A549 treated with Hydrocortisone at 1 μM for 4 hours (cell line): ENCODE measurements around the gene RAD54L2. TPM values are rescaled to one million over a fixed set of nuclear protein-coding genes. Genes with fewer than 3 reads are reported as not detected.

Source experiments
- total RNA-seq: library from RNA; stranded (reverse); fragments of 200-300 nt; extraction: Qiagen RNA extraction; gene quantifications from 5 replicates; pipeline ENCODE4 v1.2.3, GENCODE V29; 2022

RAD54L2 gene, protein sequence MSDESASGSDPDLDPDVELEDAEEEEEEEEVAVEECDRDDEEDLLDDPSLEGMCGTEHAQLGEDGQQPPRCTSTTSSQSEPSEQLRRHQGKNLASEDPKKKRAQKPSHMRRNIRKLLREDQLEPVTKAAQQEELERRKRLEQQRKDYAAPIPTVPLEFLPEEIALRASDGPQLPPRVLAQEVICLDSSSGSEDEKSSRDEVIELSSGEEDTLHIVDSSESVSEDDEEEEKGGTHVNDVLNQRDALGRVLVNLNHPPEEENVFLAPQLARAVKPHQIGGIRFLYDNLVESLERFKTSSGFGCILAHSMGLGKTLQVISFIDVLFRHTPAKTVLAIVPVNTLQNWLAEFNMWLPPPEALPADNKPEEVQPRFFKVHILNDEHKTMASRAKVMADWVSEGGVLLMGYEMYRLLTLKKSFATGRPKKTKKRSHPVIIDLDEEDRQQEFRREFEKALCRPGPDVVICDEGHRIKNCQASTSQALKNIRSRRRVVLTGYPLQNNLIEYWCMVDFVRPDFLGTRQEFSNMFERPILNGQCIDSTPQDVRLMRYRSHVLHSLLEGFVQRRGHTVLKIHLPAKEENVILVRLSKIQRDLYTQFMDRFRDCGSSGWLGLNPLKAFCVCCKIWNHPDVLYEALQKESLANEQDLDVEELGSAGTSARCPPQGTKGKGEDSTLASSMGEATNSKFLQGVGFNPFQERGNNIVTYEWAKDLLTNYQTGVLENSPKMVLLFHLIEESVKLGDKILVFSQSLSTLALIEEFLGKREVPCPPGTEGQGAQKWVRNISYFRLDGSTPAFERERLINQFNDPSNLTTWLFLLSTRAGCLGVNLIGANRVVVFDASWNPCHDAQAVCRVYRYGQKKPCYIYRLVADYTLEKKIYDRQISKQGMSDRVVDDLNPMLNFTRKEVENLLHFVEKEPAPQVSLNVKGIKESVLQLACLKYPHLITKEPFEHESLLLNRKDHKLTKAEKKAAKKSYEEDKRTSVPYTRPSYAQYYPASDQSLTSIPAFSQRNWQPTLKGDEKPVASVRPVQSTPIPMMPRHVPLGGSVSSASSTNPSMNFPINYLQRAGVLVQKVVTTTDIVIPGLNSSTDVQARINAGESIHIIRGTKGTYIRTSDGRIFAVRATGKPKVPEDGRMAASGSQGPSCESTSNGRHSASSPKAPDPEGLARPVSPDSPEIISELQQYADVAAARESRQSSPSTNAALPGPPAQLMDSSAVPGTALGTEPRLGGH (N-terminal part only)
- total RNA-seq, result 3.2 to 5.1 TPM (median 3.5 TPM) in 5 replicates

GRCh38 chr3:51538459-51539290 lies at the start of gene RAD54L2:
Gene RAD54L2, plus strand, starts transcription at chr3:51538719. Its CDS starts 51,702 bp downstream, at chr3:51590421.

Other genes starting within 250 kb of the RAD54L2 start
- gene MANF, start 153.4 kb upstream of the RAD54L2 start, total RNA-seq, result 94.5 to 117 TPM (median 105 TPM) in 5 replicates
- gene RBM15B, start 147.4 kb upstream of the RAD54L2 start, total RNA-seq, result 17.4 to 20.3 TPM (median 19.2 TPM) in 5 replicates
- 11.3 to 14.9 TPM (median 11.9 TPM) in 5 replicates for gene DCAF1, start 38.7 kb upstream of the RAD54L2 start, total RNA-seq
- gene TEX264, start 132.5 kb downstream of the RAD54L2 start, total RNA-seq, result 64.0 to 72.3 TPM (median 69.2 TPM) in 5 replicates
- 0.09 to 0.18 TPM (median 0.14 TPM) in 4 of 5 replicates, not detected in the other for gene GRM2, start 168.3 kb downstream of the RAD54L2 start, total RNA-seq
- not detected in 5 replicates for gene IQCF6, start 240.5 kb downstream of the RAD54L2 start, total RNA-seq